RPMI7951 (cell line): ENCODE measurements around the gene NR2F1. TPM values are rescaled to one million over a fixed set of nuclear protein-coding genes. Genes with fewer than 3 reads are reported as not detected.
"Not testable (repeated sequence)": the region's sequence is repeated elsewhere in the genome, so short reads cannot be mapped to it uniquely, and the experiment has no call there.

ENCODE experiments used
- DNase-seq: peaks from one replicate; pipeline ENCODE4 v3.0.0-alpha.2; 2012; ENCODE audit warnings: low read depth
- total RNA-seq: library from RNA; depleted of rRNA; stranded (reverse); fragments of >200 nt; shearing (Covaris generic); gene quantifications from 2 replicates; pipeline ENCODE4 v1.2.3, GENCODE V29; 2014; rRNA removed

Gene NR2F1
- 16.4 and 17.1 TPM in 2 replicates for total RNA-seq

DNA sequence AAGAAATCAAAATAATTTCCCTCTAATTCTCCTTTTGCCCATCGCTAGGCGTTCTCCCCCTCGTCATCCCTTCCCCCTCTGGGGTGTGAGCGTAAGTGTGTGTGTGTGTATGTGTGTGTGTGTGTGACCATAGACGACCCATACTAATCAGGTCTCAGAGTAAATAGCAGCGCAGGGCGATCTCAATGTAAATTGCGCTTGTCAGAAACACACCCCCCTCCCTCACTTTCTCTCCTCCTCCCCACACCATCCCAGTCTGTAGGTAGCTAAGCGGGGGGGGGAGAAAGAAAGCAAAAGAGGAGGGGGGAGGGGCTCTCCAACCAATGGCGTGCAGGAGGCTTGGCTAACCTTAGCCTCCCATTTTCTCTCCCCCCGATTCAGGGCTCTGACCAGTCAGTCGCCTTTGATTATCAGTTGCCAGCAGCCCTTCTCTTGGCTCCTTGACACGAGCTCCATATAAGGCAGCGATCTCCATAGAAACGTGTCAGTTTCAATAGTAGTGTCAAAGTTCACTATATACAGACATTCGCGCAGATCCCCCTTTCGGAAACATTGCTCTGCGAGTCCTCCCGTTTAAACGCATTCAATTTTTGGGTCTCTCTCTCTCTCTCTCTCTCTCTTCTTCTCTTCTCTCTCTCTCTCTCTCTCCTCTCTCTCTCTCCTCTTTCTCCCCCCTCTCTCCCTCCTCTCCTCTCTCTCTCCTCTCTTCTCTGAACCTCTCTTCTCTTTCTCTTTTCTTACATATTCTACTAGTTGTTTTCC, at the start of gene NR2F1:
TSS of gene NR2F1 (plus strand) at position 546 of the 762 bp plus-strand sequence. CDS start 1,802 bp downstream, outside the sequence.
- DNase-seq: peak; percentile 98

DNA sequence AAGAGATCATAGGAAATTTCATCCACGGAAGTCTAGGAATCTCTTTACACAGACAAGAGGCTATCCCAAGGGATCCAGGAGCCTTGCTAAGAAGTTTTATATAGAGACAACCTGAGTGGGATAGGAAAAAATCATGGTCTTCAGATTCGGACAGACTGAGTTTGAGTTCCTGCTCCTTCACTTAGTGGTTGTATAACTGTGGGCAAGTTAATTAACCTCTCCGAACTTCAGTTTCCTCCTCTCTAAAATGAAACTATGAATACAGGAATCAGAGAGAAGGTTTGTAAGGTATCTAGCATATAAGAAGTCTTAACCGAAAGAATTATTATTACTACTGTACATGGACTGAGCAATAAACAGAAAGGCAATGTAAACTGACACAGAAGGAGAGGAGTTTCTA, 37.1 kb upstream of the NR2F1 start:
- DNase-seq: no peak

DNA sequence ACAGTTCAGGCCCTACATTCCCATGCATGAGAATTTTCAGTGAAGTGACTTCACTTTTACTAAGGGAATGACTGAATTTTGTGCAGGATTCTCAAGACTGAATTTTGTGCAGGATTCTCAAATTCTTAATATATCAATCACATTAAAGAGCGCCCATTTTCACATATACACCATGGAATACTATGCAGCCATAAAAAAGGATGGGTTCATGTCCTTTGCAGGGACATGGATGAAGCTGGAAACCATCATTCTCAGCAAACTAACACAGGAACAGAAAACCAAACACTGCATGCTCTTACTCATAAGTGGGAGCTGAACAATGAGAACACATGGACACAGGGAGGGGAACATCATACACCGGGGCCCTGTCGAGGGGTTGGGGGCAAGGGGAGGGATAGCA, 33.4 kb upstream of the NR2F1 start:
- DNase-seq: not testable (repeated sequence)

DNA sequence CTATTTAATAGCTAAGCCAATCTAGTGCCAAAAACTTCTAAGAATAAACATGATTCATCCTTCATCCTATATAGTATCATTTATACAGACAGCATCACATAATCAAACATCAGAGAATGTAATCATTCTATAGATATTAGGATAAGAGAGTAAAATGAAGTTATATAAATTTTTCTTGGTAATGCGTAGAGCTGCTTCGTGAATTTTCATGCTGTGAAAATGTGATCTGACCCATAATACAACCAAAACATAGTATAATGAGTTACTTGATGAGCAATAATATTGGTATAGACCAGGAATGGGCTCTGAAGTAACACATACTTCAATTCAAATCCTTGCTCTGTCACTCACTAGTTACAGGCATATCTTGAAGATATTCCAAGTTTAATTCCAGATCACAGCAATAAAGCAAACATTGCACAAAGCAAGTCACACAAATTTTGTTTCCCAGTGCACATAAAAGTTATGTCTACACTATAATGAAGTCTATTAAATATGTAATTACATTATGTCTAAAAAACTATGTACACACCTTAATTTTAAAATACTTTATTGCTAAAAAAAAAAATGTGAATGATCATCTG, 25.9 kb upstream of the NR2F1 start:
- no peak for DNase-seq

DNA sequence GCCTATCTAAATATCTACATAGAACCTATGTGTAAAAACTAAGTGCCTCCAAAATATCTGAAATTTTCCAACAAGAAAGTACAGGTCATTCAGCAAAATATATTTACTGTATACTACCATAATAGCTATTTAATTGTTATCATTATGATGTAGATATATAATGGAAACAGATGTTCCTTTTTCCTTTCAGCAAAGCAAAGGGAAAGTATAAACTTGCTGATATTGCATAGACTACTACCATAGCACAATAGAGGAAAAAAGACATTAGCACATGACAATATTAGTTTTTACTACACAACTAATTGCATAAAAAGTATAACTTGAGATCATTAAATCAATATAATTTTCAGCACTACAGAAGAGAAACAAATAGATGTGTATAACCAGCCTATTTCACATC, 16.9 kb upstream of the NR2F1 start:
- no peak for DNase-seq

DNA sequence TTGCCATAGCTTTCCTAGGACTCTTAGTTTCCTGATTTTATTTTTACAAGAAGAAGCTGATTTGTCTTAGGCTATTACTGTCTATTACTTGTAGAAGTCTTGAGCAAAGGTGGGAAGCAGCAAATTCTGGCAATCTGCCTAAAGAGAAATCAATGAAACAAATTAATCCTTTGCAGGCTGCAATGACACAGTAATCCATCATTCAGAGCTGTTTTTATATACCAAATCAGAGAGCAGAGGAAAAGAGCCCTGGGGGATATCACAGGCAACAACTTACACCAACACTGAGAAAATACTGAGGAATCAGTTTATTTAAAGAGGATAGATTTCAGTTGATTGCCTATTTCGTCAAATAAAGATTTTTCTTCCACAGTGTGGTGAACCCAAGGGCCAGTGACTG, 15.6 kb upstream of the NR2F1 start:
- no peak for DNase-seq

DNA sequence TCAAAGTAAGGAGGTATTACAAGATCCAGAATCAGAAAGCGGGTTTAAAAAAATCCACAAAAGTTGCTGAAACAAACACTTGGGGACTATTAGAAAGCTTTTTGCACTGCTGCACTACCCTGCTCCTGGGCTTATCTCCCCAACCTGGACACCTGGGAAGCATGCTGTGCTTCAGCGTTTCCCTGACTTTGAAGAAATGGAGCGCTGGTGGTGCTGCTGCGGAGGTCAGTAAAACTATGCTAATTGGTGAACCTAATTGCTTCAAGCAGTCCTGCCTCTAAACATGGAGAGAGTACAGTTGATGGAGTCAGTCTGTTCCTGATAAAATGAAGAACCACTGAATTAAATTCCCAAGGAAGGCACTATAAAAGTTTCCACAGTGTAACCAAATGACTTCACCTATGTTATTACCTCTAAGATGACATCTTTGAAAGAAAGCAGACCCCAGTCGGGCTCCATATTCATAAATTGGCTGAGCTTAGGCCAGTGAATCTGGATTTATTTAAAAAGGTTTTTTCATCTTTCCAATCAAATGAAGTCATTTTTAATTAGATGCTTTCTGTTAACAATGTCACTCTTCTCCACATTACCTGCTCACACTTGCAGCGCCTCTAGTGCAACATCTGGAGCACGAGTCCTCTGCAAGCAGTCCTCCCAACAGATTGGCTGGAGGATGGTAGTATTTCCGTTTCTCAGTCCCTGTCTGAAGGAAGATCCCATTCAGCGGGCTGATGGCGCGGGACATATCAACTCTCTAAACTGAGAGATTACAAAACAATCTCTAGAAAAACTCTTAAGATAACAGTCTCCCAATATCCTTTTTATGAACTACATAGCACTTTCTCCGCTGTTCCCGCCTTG, 13.5 kb upstream of the NR2F1 start:
- DNase-seq: no peak

DNA sequence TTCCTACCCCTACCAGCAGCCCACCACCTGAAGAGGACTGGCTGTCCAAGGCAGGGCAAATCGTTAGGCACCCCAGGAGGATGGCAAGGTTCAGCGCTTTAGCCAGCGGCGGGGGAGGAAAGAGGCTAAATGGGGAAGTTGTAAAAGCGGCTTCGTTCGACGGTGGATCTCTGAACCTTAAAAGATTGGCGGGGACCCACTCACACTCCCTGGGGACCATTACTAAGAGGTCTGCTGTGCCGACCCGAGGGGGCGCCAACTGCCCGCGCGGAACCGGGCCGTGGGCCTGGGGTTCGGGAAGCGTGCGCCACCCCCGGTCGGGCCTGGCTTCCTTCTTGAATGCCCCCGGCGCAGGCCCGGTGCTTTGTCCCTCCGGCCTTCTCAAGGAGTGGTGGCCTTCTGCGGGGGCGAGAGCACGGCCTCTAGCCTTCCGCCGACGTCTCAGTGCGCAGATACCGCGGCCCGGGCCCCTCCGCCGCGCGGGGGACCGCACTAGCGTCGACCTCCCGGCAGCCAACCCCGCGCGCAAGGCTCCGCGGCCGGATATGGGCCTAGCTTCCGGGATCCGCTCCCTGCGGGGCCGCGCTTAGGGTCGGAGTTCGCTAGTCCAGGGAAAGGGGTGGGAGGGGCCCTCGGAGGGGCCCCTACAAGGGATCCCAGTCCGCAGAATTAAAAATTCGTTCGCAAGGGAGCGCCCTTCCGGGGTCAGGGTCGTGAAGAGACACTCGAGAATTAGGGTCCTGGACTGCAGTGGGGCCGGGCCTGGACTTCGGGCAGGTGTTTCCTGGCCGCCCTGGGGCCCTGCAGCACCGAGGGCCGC, 12.5 kb upstream of the NR2F1 start:
- no peak for DNase-seq

DNA sequence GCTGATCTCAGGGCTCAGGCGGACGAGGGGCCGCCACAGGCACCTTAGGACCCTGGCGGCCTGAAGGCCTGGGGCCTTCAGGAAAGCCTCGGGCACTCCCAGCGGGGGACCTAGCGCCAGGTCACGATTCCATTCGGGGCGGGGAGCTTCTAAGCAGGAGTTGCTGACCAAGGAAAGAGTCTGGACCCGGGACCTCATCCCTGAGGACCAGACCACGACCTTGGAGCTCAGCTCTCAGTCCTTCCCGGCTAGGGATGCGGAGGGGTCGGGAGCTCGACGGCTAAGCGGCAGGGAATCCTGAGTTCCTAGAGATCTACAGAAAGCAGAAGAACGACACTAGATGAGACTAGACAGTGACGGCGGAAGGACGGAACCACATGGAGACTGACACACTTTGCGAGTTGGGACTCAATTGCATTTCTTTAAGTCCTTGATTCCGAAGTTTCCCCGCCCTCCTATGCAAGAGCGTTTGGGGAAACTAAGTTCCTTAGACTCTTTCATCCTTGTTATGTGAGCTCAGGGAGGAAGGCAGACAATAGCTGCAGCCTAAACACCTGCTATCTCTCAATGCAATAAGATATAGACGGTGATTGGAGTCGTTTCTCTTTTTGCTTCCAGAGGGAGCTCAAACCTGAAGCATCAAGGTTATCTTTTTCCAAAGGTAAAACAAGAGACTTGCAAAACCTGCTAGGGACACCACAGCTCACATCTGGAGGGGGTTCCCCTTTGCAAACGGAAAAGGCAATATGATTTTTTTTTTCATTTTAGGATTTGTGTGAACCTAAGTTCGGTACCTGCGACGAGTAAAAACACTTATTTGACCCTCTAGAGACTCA, 11.7 kb upstream of the NR2F1 start:
- DNase-seq: no peak

DNA sequence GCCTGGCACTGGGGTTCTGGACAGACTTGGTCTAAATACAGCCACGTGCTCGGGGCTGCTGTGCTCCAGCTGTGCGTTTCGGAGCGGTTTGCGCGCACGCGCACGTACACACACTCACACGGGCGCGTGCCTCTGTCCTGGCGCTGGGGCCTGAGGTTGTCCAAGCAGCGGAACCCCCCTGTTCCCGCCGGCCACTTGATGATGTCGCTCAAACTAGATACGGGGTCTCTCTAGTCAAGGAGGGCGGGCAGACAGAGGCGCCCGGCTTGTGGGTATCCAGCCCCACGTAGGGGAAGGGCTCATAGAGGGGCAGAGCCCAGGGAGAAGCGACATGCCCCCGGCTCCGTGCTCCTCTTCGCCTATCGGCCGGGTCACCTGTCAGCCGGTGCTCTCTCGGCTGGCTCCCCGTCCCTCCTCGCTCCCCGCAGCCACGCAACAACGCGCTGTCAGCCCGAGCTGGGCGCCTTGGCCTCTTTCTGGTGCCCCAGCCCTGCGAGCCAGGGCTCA, 10.9 kb upstream of the NR2F1 start:
- DNase-seq: no peak

DNA sequence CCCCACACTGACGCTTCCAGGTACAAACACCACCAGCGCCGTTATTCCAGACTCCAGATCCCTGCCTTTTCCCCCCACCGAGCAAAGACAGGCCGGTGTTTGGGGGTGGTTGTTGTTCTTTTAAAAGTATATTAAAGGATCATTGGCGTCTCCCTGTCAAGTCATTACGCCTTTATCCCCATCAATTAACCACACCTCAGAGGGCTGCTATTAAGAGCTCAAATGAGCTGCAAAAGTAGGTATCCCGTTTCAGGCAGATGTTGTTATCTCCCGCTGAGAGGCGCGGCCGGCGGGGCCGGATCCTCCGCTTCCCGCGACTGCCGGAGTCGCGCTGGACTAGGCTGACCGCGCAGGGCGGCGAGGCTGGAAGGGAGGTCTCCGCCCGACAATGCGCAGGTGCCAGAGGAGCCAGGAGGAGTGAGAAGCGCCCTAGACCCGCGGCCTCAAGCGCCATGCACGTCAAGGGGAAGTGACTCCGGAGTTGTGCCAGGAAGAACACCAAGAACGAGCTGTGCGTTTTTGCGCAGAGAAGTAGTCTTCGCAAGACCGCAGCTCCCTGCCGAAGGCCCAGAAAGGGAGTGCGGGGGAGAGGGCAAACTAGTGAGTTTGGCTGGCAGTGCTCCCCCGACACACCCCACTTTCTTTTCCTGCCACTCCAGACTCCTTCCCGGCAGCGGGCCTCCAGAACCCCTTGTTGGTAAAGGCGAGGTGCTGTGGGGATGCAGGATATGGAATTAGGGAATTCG, 10.2 kb upstream of the NR2F1 start:
- DNase-seq: no peak

DNA sequence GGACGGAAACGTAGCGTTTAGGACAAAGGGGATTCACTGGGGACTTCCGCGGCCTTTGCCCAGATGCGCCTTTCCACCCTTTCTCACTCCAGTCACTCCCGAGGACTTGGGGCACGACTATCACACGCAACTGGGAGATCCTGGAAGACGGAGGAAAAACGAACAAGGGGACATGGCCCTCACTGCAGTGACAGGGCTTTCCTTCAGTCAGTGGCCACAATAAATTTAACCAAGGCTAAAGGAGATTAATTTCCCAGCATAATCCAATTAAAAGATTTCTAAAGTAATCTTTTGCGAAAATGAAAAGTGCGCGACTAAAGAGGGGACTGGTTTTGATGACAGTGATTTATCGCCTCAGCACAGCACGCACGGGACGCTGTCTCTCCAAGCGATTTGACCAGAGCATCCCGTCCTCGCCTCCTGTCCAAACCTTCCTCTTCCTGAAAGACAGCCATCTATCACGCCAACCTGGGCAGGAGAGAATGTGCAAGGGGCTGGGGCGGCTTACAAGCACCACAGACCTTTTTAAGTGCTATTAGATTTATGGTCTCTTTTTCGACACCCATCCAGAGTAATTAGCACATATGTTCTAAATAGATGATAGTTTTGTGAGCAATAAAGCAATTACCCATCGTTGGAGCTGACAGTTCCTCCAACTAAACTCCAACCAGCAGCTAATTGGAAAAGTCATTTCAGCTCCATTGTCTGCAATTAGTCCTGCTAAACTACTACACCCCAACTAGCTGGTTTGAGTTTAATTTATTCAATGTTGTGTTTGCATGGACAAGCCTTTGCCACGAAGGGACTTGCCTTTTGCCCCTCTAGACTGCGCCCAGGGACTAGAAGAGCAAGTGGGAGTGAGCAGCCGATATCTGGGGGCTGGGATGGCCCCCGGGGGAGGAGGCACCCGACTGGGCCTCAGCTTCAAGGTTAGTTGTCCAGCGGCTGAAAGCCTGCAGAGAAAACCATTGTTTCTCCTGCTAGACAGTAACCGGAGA, 9.4 kb upstream of the NR2F1 start:
- no peak for DNase-seq

DNA sequence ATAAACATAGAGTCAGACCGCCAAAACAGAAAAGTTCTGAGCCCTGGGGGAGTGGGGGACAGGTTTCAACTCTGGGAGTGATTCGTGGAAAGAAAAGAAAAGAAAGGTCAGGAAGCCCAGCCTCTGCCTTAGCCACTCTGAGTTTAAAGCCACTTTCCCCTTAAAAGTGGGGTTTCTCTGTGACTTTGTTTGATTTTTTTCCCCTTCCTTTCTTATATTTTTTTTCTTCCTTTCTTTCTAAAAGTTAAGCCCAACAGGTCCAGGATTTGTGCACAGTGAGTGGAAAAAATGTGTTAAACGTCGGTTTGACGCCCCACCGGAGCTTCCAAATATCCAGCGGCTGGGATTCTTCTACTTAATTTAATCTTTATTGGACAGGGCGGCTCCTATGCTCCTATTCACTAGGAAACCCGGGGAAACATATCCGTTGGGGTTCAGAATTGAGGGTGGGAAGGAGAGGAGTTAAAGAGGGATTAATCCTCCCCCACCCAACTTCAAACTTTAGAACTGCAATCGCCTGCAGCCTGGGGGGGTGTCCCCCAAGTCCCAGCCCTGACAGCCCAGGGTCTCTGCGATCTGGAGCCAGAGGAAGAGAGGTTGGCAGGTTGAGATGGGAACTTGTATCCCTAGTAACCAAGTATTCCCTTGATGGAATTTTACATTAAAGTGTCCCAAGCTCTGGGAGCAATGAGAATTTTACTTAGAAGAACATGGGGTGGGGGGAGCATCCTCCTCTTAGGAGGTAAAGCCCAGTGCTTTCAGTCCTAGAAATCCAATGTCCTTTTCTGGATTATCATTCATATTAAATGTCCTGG, 8.3 kb upstream of the NR2F1 start:
- DNase-seq: no peak

DNA sequence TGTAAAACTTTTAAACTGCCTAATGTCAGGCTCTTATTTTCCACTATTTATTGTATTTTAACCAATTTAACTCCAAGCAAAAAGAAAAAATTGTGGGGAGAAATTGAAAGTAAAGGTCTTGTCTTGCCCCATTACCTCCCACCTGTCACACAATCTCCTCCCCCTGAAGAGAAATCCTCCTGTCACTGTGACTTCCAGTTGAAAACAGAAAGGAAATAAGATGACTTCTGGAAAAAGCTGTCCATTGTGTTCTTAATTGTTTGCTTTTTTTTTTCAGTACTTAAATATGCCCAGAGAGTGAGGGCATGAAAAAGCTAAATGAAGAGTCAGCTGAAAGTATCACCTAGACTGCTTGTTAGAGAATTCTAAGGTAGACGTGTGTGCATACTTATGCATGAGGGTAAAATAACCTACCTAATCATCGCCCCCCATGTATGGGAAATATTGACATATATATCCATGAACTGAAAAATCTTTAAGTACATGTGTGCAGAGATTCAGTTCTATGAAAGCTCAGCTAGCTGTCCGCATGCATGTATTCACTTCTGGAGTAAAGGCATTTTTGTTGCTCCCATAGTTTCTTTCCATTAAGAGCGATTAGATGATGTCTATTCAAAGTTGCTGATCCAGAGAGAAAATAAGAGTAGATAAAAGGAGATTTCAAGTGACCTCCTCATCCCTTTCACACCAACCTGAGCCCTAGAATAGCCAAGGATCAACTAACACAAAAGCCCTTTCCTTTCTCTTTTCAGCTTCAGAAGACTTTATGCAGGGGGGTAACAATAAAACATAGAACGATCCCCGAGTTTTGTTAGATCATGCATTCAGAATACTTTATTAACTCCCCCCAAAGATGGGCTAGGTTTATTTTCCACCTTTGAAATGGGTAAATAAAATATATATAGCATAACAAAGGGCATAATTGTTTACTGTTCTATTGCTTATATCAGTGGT, 7.3 kb upstream of the NR2F1 start:
- no peak for DNase-seq

DNA sequence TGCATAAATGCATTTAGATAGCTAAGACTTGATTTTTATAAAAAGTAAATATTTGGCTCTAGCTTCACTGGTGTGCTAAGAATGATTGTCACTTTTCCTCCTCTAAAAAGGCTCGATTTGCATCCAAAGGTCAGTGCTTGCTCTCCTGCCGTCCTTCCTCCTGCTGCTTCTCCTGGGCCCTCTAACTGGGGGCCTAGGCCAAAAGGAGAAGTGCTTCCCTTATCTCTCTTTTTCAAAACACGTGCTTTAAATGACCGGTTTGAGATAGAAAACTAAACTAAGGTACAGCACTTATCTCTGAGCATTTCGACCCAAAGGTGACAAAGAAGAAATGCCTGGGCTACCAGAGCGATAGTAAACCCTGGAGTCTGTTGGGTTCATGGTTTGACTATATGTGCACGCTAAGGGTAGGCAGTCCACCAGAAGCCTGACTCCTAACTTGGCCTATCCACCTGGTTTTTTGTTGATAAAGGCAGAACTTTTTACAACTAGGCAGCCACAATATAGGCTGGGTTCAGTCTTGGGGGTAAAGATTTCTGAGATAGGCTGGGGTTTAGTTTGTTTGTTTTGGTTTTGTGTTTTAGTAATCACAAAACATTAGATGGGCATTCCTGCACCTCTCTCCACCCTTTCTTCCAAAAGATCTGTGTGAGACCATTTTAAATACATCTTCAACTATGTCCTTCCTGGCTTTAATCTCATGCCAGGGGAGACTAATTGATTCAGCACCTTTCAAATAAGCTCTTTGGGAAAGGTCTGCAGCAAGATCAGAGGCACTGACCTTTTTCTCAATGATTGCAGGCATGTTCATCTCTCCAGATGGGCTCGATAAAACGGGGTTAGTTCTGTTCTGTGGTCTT, 5.8 kb upstream of the NR2F1 start:
- DNase-seq: no peak
